D721Med (cell line): Measurements from ENCODE around the gene PRUNE2.

Experiments used
- DNase-seq: peaks from one replicate; pipeline ENCODE4 v3.0.0; 2011; ENCODE audit warnings: low spot score; ENCODE audit not compliant: insufficient read length
- FAIRE-seq: peaks from 2 replicates; lab custom pipeline; 2011; peaks lifted over from hg19 to GRCh38; lab: Jason Lieb, UNC
- TF ChIP-seq, protein P1 (sequence below): IDR thresholded peaks from 2 replicates; pipeline ENCODE4 v1.5.1; 2012; ENCODE audit warnings: mild to moderate bottlenecking, control low read depth; ENCODE audit not compliant: insufficient read depth; ENCODE audit errors: missing control alignments

Gene PRUNE2

DNA sequence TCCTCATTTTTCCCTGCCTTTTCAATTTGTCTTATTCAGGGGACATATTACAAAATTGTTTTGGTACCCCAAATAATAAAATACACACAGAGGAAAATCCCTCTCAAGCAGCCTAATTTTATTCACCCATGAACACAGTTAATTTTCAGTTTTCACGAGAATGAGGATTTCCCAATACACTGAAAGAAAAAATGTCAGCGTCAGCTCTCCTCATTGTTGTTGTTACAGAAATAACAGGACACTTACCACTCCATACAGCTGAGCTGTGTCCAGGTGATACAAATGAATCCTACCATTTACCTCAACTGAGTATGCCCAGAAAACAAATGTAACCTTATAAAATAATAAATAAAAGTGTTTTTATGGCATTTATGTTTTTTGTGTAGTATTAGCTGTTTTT lies 286.3 kb downstream of the PRUNE2 start:
- FAIRE-seq (no peak), DNase-seq (no peak)
- TF ChIP-seq, protein P1, sequence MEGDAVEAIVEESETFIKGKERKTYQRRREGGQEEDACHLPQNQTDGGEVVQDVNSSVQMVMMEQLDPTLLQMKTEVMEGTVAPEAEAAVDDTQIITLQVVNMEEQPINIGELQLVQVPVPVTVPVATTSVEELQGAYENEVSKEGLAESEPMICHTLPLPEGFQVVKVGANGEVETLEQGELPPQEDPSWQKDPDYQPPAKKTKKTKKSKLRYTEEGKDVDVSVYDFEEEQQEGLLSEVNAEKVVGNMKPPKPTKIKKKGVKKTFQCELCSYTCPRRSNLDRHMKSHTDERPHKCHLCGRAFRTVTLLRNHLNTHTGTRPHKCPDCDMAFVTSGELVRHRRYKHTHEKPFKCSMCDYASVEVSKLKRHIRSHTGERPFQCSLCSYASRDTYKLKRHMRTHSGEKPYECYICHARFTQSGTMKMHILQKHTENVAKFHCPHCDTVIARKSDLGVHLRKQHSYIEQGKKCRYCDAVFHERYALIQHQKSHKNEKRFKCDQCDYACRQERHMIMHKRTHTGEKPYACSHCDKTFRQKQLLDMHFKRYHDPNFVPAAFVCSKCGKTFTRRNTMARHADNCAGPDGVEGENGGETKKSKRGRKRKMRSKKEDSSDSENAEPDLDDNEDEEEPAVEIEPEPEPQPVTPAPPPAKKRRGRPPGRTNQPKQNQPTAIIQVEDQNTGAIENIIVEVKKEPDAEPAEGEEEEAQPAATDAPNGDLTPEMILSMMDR, result no peak

DNA sequence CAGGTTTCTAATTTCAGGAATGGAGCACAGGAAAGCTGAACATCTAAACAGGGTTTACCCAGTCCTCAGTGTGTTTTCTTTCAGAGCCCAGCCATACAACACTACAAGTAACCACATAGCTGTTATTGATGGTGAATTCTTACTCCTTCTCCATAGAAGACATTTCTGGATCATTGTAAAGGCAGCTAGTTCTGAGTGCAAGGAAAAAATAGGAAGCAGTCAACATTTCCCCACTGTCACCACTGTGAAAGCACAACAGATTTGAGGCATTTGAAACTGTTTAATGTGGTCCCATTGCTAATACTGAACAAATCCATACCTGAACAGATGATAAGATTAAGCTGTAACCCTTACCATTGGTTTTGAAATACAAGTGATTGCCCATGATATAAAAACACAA lies 286.7 kb downstream of the PRUNE2 start:
- no peak for FAIRE-seq
- TF ChIP-seq, protein P1, result no peak
- no peak for DNase-seq

DNA sequence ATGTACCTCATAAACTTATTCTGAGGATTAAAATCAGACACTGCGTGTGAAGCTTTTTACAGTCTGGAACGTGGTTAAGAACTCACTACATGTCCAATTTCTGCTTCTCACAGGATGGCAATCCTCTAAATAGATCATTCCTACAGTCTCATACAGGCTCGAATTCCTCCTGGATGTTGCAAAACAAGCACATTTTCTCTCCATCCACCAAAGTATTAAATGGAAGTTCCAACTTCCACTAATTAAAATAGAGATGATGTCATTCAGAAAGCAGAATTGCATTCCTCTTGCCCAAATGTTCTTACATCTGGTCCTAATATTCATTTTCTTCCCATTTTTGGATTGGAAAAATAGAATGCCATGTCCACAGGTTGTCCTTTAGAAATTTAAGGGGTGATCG lies 287.2 kb downstream of the PRUNE2 start:
- TF ChIP-seq, protein P1, result no peak
- FAIRE-seq (no peak), DNase-seq (no peak)

DNA sequence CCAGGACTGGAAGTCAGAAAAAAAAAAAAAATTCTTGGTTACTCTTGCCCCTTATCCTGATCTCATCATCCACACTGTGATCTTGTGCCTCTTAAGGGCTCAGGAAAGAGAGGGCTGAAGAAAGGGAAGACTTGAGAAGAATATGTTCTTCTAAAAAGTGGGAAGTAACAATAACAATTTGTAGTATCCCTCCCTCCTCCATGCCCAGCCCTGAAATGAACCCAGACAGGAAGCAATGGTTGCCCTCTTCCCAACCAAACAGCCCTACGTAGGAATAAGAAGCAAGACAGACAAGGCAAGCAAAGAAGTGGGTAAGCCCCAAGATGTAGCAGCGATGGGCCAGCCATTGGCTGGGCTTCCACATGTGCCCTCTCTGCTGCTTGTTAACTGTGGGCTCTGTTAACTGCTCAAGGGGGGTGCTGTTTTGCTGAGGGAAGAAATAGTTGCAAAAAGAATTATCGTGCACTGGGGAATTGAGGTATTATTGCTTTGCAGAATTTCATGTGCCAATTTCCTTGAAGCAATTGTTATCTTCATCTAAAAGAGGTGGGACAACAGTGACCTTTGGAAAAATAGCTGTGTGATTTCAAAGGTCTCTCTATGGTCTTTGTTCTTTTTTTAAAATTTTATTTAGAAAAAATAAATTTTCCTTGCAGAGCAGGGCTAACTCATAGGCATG lies 288.3 kb downstream of the PRUNE2 start:
- FAIRE-seq, result no peak

DNA sequence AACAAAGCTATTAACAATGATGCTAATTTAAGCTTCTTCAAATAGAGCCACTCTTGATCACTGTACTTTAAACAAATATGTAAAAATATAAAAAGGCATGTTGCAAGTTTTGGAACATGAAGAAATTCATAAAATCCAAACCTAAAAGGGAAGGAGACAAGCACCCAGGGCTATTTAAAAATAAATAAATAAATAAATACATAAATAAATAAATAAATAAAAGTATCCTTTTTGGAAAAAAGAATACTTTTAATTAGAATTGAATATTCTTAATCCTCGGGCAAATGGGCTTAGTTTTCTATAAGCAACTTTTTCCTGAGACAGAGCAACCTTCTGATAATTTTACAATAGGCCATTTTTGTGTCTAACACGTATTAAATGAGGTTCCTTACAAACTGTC lies 289.1 kb downstream of the PRUNE2 start:
- TF ChIP-seq, protein P1, result no peak
- no peak for FAIRE-seq

More for the DNA sequence above, 288.3 kb downstream of the PRUNE2 start:
- DNase-seq, result no peak
- TF ChIP-seq, protein P1, result no peak

DNA sequence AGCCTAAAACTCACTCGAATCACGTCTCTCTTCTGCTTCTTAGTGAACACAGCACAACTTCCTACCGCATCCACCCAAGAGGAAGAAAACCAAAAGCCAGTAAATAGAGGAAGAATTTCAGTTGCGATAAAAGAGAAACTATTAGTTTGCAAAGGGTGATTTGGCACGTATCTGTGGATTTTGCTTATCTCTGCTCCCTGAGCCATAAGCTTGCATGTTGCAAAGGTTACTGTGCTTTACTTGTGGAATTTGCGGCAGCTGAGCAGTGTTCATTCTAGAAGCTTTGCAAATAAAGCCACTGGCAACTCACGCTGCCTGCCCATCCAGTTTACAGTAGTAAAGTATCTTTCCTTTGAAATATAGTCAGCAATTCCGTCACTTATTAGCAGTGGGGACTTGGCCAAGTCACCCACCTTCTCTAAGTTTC lies 290.7 kb downstream of the PRUNE2 start:
- DNase-seq, result no peak
- TF ChIP-seq, protein P1, result no peak
- no peak for FAIRE-seq

More for the DNA sequence above, 289.1 kb downstream of the PRUNE2 start:
- no peak for DNase-seq

DNA sequence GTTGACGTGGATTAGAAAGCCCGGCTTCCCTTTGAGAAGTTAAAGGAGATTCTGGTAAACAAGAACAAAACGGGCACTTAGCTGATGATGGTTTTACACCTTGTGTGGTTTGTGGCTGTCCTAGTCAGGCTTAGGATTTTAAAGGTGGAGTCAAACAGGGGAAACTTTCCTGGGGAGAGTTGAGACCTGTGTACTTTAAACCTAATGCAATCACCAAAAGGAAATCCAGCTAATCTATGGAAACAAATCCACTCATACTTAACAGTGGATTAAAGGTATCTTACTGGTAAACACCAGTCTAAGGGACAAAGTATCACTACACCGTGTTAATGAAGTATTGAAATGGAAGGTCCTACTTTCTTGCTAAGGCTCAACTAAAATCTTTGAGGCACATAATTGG lies 291.9 kb downstream of the PRUNE2 start:
- TF ChIP-seq, protein P1, result no peak
- FAIRE-seq, result no peak
- DNase-seq, result no peak
